Measurements from ENCODE around the gene FBXO36. TPM values are rescaled to one million over a fixed set of nuclear protein-coding genes. Genes with fewer than 3 reads are reported as not detected.

Gene FBXO36
- total and polyA plus RNA-seq, 2 of the 13 experiments (the other 11 are each of a cell fraction or from before 2014, with no cell fraction given) = 2.8 TPM

GRCh38 chr2:229993236-229993635, 70.9 kb downstream of the FBXO36 start:
- H3K36me3 ChIP-seq (replicated peaks in 1 of 2; ENCODE audit: control insufficient read depth in 1 of 2, insufficient read depth in 2 of 2, low read length in 2 of 2) = no peaks in the 10 kb centered on the region
- H3K4me1 ChIP-seq (ENCODE audit: insufficient read depth, low read length) = peaks cover 8% of the 10 kb centered on the region
- H3K27ac ChIP-seq (ENCODE audit: extremely low read length, insufficient read depth, low read length) = no peak overlapping the region
- TF ChIP-seq IKZF1 (IDR thresholded peaks at IDR 0.05) (no peak), ZKSCAN5 (CRISPR knock-in tag; IDR thresholded peaks at IDR 0.05) (no peak), XRCC5 (optimal IDR thresholded peaks at IDR 0.05; ENCODE audit: low read length) (no peak), ZNF383 (CRISPR knock-in tag; IDR thresholded peaks at IDR 0.05; ENCODE audit: borderline replicate concordance) (no peak), PHF21A (CRISPR knock-in tag; IDR thresholded peaks at IDR 0.05) (no peak), FOSL2 (CRISPR knock-in tag; IDR thresholded peaks at IDR 0.05) (no peak), MXI1 (IDR thresholded peaks at IDR 0.05; ENCODE audit: borderline replicate concordance, low read depth, low read length) (no peak), DRAP1 (CRISPR knock-in tag; IDR thresholded peaks at IDR 0.05) (no peak), MATR3 (CRISPR knock-in tag; IDR thresholded peaks at IDR 0.05) (no peak), MED13 (CRISPR knock-in tag; IDR thresholded peaks at IDR 0.05) (no peak), PRPF4 (IDR thresholded peaks at IDR 0.05; ENCODE audit: low read depth, low read length, poor library complexity, severe bottlenecking) (no peak), AKAP8 (CRISPR knock-in tag; IDR thresholded peaks at IDR 0.05) (no peak)
- no TSS peak for BruUV-seq (replicated peaks)
- FAIRE-seq = no peak
- WGBS (ENCODE audit: low lambda C conversion rate) = 95% methylated on average over 6 of the region's 6 CpGs
- ATAC-seq = no peak
- no peaks in the 10 kb centered on the region for H3K79me2 ChIP-seq (ENCODE audit: insufficient read depth, low read length)
- intact Hi-C loops (cut with micrococcal nuclease; ENCODE audit: unreplicated experiment) = no loop called here
- no peak for DNase-seq (ENCODE audit: low spot score)
- CTCF ChIA-PET (ENCODE audit: low intra/inter-chr PET ratio, low total read pairs) = no interaction called here
- H3K27me3 ChIP-seq (ENCODE audit: control insufficient read depth in 1 of 2, insufficient read depth in 2 of 2, low read length in 2 of 2) = no peaks in the 10 kb centered on the region
- in situ Hi-C loops (cut with HindIII; ENCODE audit: extremely low pct_ligation_motif_present, low pct_unique_long_range_greater_than_20kb) = no loop called here
- H2AFZ ChIP-seq (ENCODE audit: low read length) = no peak overlapping the region
- no peaks in the 10 kb centered on the region for H3K9me3 ChIP-seq (ENCODE audit: low read length)
- H3K9ac ChIP-seq (ENCODE audit: insufficient read depth, low read depth, low read length) = no peak overlapping the region
- no peaks in the 10 kb centered on the region for H4K20me1 ChIP-seq (ENCODE audit: insufficient read depth, low read length)
- POLR2A ChIA-PET = no interaction called here
- H3K4me2 ChIP-seq (ENCODE audit: low read depth, low read length) = no peak overlapping the region
- no peak overlapping the region for H3K4me3 ChIP-seq (replicated peaks in 1 of 3; ENCODE audit: insufficient read depth in 1 of 3, low read depth in 2 of 3, low read length in 3 of 3)

Measured in HepG2 (cell line).